SKM-1 treated with dmso at 0.1 percent for 144 hours (cell line): ENCODE results near the gene MRTFB.
A peak's percentile ranks its signal among the peaks of the same experiment; 100 is the strongest.
"Not testable (repeated sequence)": the region's sequence is repeated elsewhere in the genome, so short reads cannot be mapped to it uniquely, and the experiment has no call there.

Experiments used
- DNase-seq: peaks from one replicate; lab custom pipeline; 2025; ENCODE audit not compliant: unreplicated experiment; lab: John Stamatoyannopoulos, UW

The MRTFB gene, protein sequence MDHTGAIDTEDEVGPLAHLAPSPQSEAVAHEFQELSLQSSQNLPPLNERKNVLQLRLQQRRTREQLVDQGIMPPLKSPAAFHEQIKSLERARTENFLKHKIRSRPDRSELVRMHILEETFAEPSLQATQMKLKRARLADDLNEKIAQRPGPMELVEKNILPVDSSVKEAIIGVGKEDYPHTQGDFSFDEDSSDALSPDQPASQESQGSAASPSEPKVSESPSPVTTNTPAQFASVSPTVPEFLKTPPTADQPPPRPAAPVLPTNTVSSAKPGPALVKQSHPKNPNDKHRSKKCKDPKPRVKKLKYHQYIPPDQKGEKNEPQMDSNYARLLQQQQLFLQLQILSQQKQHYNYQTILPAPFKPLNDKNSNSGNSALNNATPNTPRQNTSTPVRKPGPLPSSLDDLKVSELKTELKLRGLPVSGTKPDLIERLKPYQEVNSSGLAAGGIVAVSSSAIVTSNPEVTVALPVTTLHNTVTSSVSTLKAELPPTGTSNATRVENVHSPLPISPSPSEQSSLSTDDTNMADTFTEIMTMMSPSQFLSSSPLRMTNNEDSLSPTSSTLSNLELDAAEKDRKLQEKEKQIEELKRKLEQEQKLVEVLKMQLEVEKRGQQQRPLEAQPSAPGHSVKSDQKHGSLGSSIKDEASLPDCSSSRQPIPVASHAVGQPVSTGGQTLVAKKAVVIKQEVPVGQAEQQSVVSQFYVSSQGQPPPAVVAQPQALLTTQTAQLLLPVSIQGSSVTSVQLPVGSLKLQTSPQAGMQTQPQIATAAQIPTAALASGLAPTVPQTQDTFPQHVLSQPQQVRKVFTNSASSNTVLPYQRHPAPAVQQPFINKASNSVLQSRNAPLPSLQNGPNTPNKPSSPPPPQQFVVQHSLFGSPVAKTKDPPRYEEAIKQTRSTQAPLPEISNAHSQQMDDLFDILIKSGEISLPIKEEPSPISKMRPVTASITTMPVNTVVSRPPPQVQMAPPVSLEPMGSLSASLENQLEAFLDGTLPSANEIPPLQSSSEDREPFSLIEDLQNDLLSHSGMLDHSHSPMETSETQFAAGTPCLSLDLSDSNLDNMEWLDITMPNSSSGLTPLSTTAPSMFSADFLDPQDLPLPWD

DNA sequence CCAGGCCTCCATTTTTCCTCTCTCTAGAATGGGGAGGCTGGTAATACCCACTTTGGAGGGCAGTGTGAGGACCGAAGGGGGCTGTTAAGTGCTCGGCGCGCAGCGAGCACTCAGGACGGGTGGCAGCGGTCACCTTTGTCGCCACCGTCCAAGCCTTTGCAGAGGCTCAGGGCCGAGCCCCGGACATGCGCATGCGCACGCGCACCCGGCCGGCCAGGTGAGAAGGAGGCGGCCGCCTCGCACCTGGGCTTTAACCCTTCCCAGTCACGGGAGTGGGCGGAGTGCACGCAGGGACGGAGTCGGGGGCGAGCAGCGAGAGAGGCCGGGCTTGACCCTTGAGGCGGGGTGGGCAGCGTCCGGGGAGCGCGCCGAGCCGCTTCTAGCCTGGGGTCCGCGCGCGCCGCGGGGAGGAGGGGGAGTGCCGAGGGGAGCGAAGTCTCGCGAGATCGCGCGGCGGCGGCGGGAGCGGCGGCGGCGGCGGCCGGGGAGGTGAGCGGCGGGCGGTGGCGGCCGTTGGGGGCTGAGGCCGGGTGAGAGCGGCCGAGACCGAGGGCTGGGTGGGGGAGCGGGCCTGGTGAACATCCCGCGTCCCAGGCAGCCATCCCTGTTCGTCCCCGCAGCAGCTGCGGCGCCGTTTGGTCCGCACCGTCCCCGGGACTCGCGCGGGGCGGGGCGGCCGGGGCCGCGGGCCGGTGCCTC, at the start of gene MRTFB:
MRTFB (plus strand) TSS at position 443 of the 699 bp plus-strand sequence. CDS start 69,288 bp downstream, outside the sequence.
- peak; percentile 60 for DNase-seq

DNA sequence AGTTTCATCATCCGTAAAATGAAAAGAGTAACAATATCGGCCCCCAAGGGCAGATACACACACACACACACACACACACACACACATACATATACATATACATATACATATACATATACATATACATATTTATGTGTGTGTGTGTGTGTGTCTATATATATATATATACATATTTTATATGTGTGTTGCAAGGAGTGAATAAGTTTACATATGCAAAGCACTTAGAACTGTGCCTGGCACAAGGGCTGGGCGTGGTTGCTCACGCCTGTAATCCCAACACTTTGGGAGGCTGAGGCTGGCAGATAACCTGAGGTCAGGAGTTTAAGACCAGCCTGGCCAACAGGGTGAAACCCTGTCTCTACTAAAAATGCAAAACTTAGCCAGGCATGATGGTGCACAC, 47.6 kb upstream of the MRTFB start:
- not testable (repeated sequence) for DNase-seq

DNA sequence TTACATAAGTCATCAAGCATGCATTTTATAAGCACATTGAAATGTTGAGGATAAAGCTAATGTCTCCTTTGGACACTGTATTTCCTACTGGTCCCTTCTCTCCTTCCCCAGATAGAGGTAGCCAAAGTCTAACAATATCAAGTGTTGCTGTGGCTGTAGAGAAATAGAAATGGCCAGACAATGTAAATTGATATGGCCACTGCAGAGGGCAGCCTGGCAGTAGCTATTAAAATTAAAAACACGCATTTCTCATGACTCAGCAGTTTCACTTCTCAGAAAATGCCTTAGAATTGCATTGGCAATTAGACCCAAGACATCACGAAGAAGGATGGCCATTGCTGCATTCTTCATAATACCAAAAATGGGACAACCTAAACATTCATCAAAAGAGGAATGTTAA, 46.8 kb upstream of the MRTFB start:
- DNase-seq = no peak

GRCh38 chr16:14026572-14027285, 44.4 kb upstream of the MRTFB start:
- no peak for DNase-seq

DNA sequence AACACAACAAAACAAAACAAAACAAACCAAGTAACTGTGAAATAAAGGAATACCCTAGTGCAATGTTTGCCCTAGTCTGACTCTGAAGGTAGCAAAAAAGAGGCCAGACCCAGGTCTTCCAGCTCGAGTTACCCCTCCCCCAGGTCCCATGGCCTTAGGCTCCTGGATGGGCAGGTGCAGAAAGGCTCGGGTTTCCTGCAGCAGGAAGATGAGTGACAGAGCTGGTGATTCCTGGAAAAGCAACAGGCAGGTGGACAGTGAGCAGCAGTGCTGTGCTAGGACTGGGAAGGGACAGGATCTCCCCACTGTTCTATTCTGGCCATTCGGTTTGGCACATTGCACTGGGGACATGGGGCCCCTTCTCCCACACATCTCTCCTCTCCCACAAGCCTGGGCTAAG, 42.9 kb upstream of the MRTFB start:
- no peak for DNase-seq

DNA sequence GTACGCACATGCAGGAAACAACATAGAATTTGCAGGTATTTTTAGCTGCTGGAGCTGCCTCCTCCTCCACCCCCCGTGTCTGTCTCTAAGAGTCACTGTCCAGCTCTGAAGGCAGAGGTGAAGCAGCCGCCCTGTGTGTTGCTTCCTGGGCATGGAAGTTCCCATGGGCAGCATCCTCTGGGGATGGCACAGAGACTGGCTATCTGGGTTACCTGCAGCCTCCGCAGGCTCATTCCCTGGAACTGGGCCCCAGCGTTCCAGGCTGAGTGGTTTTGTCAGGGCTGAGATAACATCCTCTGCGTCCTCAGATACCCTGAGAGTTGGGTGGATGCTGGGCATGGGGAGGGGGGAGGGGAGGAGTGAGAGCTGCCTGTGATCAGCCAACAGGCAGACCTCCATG, 41.5 kb upstream of the MRTFB start:
- DNase-seq = no peak

DNA sequence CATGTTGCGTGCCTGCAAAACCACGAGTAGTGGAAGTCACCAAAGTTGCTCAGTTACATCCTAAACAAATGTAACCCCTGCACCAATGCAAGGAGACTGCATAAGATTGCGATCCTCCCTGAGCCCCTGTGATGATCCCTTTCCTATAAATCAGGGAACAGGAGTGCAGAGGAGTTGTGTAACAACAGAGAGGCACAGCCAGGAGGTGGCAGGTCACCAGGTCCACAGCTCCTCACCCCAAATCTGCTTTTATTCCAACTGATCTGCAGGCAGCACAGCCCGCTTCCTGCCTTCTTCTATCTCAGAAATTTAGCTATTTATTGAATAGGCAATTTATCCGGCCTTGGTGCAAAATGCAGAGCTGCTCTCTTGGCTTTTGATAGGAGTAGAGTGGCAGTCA, 36.0 kb upstream of the MRTFB start:
- no peak for DNase-seq

DNA sequence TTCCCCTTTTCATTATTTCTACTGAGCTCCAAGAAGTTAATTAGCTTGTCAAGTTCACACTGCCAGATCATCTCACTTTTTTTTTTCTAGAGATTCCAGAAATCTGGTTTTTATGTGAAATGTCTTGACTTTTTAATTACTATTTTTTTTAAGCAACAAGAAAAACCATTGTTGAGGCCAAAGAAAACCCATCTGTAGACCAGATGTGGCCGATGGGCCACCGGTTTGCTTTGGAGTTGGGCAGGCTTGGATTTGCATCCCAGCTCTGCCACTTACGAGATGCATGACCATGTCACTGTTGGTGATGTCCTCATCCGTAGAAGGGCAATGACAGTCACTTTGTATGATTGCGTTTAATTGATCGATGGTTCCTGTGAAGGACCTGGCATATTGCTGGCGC, 34.2 kb upstream of the MRTFB start:
- DNase-seq = no peak

GRCh38 chr16:14037960-14038359, 33.2 kb upstream of the MRTFB start:
- no peak for DNase-seq

GRCh38 chr16:14041164-14041563, 30.0 kb upstream of the MRTFB start:
- DNase-seq = no peak

- DNase-seq = no peak
Measured at GRCh38 chr16:14042706-14043105, 28.4 kb upstream of the MRTFB start.

GRCh38 chr16:14043278-14043677, 27.8 kb upstream of the MRTFB start:
- DNase-seq = no peak

DNA sequence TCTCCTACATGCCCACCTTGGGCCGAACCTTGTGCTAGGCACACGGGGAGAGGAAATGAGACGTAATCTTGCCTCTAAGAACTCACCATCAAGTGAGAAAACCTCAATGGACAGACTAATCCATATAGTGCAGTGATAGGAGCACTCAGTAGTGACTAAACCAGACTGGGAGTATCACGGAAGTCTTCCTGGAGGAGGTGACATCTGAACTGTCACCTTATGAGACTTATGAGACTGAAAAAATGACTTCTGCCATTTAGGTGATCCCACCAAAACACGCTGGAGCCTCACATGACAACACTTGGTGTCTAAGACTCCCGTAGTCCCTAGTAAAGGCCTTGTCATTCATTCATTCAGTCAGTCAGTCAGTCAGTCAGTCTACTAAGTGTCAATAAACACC, 27.3 kb upstream of the MRTFB start:
- DNase-seq = no peak

GRCh38 chr16:14047121-14047859, 23.8 kb upstream of the MRTFB start:
- DNase-seq = not testable (repeated sequence)

- no peak for DNase-seq
Measured at GRCh38 chr16:14050291-14051027, 20.7 kb upstream of the MRTFB start.

- no peak for DNase-seq
Measured at GRCh38 chr16:14051103-14051729, 19.9 kb upstream of the MRTFB start.

GRCh38 chr16:14056970-14057369, 14.1 kb upstream of the MRTFB start:
- no peak for DNase-seq

DNA sequence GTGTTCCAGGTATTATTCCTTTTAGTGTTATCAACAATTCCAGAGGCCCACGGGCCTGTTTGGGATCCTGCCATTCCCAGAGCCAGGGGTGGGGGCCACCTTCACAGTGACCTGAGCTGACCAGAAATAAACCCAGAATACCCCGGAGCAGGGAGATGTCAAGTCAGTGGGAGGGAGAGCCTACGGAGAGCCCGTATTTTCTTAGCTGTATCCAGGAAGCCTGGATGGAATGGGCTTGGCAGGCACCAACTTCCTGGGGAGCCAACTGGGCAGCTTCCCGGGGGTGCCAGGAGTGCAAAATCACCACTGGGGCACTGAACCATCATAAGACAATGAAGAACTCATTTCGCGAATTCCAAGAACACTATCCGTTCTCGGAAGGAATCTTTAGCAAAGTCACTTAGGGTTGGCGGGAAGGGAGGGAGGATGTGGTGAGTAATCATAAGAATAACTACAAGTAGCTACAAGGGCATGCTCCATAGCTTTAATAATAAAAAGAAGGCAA, 13.2 kb upstream of the MRTFB start:
- no peak for DNase-seq
